H1 (cell line): ENCODE results near the gene OTOS. TPM values are rescaled to one million over a fixed set of nuclear protein-coding genes. Genes with fewer than 3 reads are reported as not detected.
A peak's percentile ranks its signal among the peaks of the same experiment; 100 is the strongest.

Experiments
- ASH2L ChIP-seq: fragments of 200-600, 300-600 bp; sonication (generic); IDR thresholded peaks from one replicate; pipeline ENCODE4 v1.7.1; 2017; ENCODE audit warnings: low read length
- EGR1 ChIP-seq: IDR thresholded peaks from 2 replicates; pipeline ENCODE4 v1.6.1; 2011; ENCODE audit warnings: low read depth, low read length, borderline replicate concordance
- JUND ChIP-seq: IDR thresholded peaks from 2 replicates; pipeline ENCODE4 v1.6.1; 2011; ENCODE audit warnings: mild to moderate bottlenecking, improper control_type of control experiment, low read length
- KDM1A ChIP-seq: fragments of 200-600, 300-600 bp; sonication (generic); IDR thresholded peaks from 2 replicates; pipeline ENCODE4 v1.7.1; 2016; ENCODE audit warnings: mild to moderate bottlenecking, low read length, borderline replicate concordance
- KDM5A ChIP-seq: fragments of 200-600 bp; IDR thresholded peaks from 2 replicates; pipeline ENCODE4 v1.7.1; 2012; ENCODE audit warnings: mild to moderate bottlenecking, low read length, inconsistent platforms, mixed read lengths
- PHF8 ChIP-seq: fragments of 200-600 bp; sonication (generic); conservative IDR thresholded peaks from 2 replicates; pipeline ENCODE4 v1.7.1; 2012; ENCODE audit warnings: low read depth, mild to moderate bottlenecking, inconsistent platforms, low read length, moderate library complexity
- SAP30 ChIP-seq: fragments of 300-600 bp; sonication (generic); IDR thresholded peaks from 2 replicates; pipeline ENCODE4 v1.7.1; 2012; ENCODE audit warnings: low read length, moderate library complexity, mild to moderate bottlenecking, inconsistent platforms; ENCODE audit not compliant: insufficient read depth, insufficient replicate concordance
- SIRT6 ChIP-seq: IDR thresholded peaks from one replicate; pipeline ENCODE4 v1.7.1; 2012; ENCODE audit warnings: low read length, inconsistent platforms
- SP4 ChIP-seq: IDR thresholded peaks from 2 replicates; pipeline ENCODE4 v1.6.1; 2012; ENCODE audit warnings: low read length, inconsistent platforms
- ZNF274 ChIP-seq: IDR thresholded peaks from 2 replicates; pipeline ENCODE4 v1.7.0; 2012; ENCODE audit warnings: low read length, borderline replicate concordance; ENCODE audit errors: extremely low read depth
- polyA plus RNA-seq, 7 experiments: library from polyadenylated mRNA; depleted of rRNA in 3 of 7; stranded (reverse) in 5 of 7; unstranded in 2 of 7; fragments of >200 nt in 5 of 7; fragments of 200-250 nt in 2 of 7; gene quantifications; 1 replicate in 5 of 7; 2 replicates in 1 of 7; 4 replicates in 1 of 7; pipeline versions ENCODE4 v1.2.1 to v1.2.3, GENCODE V29; 2011 to 2013; ENCODE audit warnings: missing spikeins in 2 of 7, mixed read lengths in 2 of 7
- total RNA-seq: library from RNA; stranded (reverse); fragmentation: NEBNext Ultra II Directional; extraction: Animal tissue kit (Norgen Biotek cat#: 25700); gene quantifications from 2 replicates; pipeline ENCODE4 v1.2.1, GENCODE V29; 2021
- TF ChIP-seq, protein P1 (sequence below), 3 experiments: IDR thresholded peaks; 1 replicate in 2 of 3; 2 replicates in 1 of 3; pipeline versions ENCODE4 v1.5.1 to v1.6.1; 2011; ENCODE audit warnings: low read length in 3 of 3, mild to moderate bottlenecking in 3 of 3, inconsistent platforms in 2 of 3, low read depth in 1 of 3, moderate library complexity in 1 of 3; ENCODE audit not compliant: insufficient read depth in 1 of 3; ENCODE audit errors: control extremely low read depth in 1 of 3

Gene OTOS
- total and polyA plus RNA-seq, 2 of the 8 experiments (the other 6 are each of a cell fraction or from before 2014, with no cell fraction given): 0.17 TPM; not detected in 1

GRCh38 chr2:240136013-240136670 lies 4.3 kb downstream of the OTOS start, which contains the start of gene COPS9 (continued):
- TF ChIP-seq JUND (no peak), SP4 (0 out of 2 replicates have a peak, but pooled peaks have one; percentile 1), SAP30 (no peak), ZNF274 (no peak), KDM1A (no peak), ASH2L (peak; percentile 73), SIRT6 (no peak), KDM5A (no peak; the same call in 1 of the 2 replicates), EGR1 (peak; percentile 92), PHF8 (peak; percentile 90)
- TF ChIP-seq, protein P1, sequence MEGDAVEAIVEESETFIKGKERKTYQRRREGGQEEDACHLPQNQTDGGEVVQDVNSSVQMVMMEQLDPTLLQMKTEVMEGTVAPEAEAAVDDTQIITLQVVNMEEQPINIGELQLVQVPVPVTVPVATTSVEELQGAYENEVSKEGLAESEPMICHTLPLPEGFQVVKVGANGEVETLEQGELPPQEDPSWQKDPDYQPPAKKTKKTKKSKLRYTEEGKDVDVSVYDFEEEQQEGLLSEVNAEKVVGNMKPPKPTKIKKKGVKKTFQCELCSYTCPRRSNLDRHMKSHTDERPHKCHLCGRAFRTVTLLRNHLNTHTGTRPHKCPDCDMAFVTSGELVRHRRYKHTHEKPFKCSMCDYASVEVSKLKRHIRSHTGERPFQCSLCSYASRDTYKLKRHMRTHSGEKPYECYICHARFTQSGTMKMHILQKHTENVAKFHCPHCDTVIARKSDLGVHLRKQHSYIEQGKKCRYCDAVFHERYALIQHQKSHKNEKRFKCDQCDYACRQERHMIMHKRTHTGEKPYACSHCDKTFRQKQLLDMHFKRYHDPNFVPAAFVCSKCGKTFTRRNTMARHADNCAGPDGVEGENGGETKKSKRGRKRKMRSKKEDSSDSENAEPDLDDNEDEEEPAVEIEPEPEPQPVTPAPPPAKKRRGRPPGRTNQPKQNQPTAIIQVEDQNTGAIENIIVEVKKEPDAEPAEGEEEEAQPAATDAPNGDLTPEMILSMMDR (IDR thresholded peaks at IDR 0.05; ENCODE audit: control extremely low read depth in 1 of 3, insufficient read depth in 1 of 3, low read depth in 1 of 3, low read length in 3 of 3): no peak
